ENCODE measurements around the gene LMOD3. TPM values are rescaled to one million over a fixed set of nuclear protein-coding genes. Genes with fewer than 3 reads are reported as not detected.
A peak's percentile ranks its signal among the peaks of the same experiment; 100 is the strongest.

The LMOD3 gene
- total RNA-seq, 1 experiment from 2014 or later = not detected

- H3K36me3 ChIP-seq (ENCODE audit: control insufficient read depth, insufficient read depth, low read length) = no peaks in the 10 kb centered on the region
- ATAC-seq (no peak), DNase-seq (ENCODE audit: low read depth, low spot score) (no peak)
- no peaks in the 10 kb centered on the region for H3K4me1 ChIP-seq (ENCODE audit: control insufficient read depth, insufficient read depth, low read length)
- POLR2A ChIA-PET = no interaction called here
- H3K27ac ChIP-seq (ENCODE audit: low read length) = no peak overlapping the region
- H3K4me3 ChIP-seq (ENCODE audit: low read depth in 2 of 2, low read length in 2 of 2) = no peak overlapping the region
- intact Hi-C loops (cut with micrococcal nuclease; ENCODE audit: unreplicated experiment) = loop anchor here (5.0 to 10.0 kb wide), 3 partner anchors 303 to 823 kb away; no protein-coding TSS in a partner anchor
- CTCF ChIA-PET = interaction anchor here (0.5 to 0.7 kb wide), 3 partner anchors 37 to 184 kb away, joined by 3 to 6 read pairs (median 5); no protein-coding TSS in a partner anchor
- TF ChIP-seq TCF7L2 (IDR thresholded peaks at IDR 0.05; ENCODE audit: low read depth, low read length) (no peak), REST (IDR thresholded peaks at IDR 0.05; ENCODE audit: insufficient read depth in 1 of 2, low read depth in 2 of 2, low read length in 1 of 2) (no peak), CTCF (IDR thresholded peaks at IDR 0.05) (no peak), POLR2AphosphoS5 (IDR thresholded peaks at IDR 0.05; ENCODE audit: low read depth, low read length) (no peak), SIN3A (IDR thresholded peaks at IDR 0.05; ENCODE audit: borderline replicate concordance, insufficient read depth, low read depth, low read length) (no peak)
- in situ Hi-C loops (cut with HindIII; ENCODE audit: low pct_unique_long_range_greater_than_20kb, low sequenced_read_pairs) = no loop called here
- BruUV-seq (replicated peaks) = no TSS peak
- no peaks in the 10 kb centered on the region for H3K9me3 ChIP-seq (ENCODE audit: control insufficient read depth, insufficient read depth, low read depth, low read length)
- no peaks in the 10 kb centered on the region for H3K27me3 ChIP-seq (ENCODE audit: control insufficient read depth, insufficient read depth, low read length)
These were observed 882 bp downstream of the LMOD3 start for GRCh38 chr3:69121513-69121912.

GRCh38 chr3:69120879-69121464 is 1.4 kb downstream of the LMOD3 start:
- in situ Hi-C loops (cut with HindIII; ENCODE audit: low pct_unique_long_range_greater_than_20kb, low sequenced_read_pairs) (no loop called here), intact Hi-C loops (cut with micrococcal nuclease; ENCODE audit: unreplicated experiment) (loop anchor here (5.0 to 10.0 kb wide), 3 partner anchors 304 to 824 kb away; no protein-coding TSS in a partner anchor)
- Histone ChIP-seq H3K27me3 (ENCODE audit: control insufficient read depth, insufficient read depth, low read length) (no peaks in the 10 kb centered on the region), H3K27ac (ENCODE audit: low read length) (no peak overlapping the region), H3K36me3 (ENCODE audit: control insufficient read depth, insufficient read depth, low read length) (no peaks in the 10 kb centered on the region), H3K4me3 (ENCODE audit: low read depth in 2 of 2, low read length in 2 of 2) (no peak overlapping the region), H3K9me3 (ENCODE audit: control insufficient read depth, insufficient read depth, low read depth, low read length) (no peaks in the 10 kb centered on the region), H3K4me1 (ENCODE audit: control insufficient read depth, insufficient read depth, low read length) (no peaks in the 10 kb centered on the region)
- BruUV-seq (replicated peaks) = no TSS peak
- DNase-seq (ENCODE audit: low read depth, low spot score) (peak; percentile 79), ATAC-seq (peak; percentile 84)
- POLR2A ChIA-PET = no interaction called here
- TF ChIP-seq SIN3A (IDR thresholded peaks at IDR 0.05; ENCODE audit: borderline replicate concordance, insufficient read depth, low read depth, low read length) (no peak), CTCF (IDR thresholded peaks at IDR 0.05) (peak; percentile 83), REST (IDR thresholded peaks at IDR 0.05; ENCODE audit: insufficient read depth in 1 of 2, low read depth in 2 of 2, low read length in 1 of 2) (no peak), POLR2AphosphoS5 (IDR thresholded peaks at IDR 0.05; ENCODE audit: low read depth, low read length) (no peak), TCF7L2 (IDR thresholded peaks at IDR 0.05; ENCODE audit: low read depth, low read length) (no peak)
- CTCF ChIA-PET = interaction anchor here (0.5 to 0.7 kb wide), 3 partner anchors 37 to 185 kb away, joined by 3 to 6 read pairs (median 5); no protein-coding TSS in a partner anchor
